Measurements from ENCODE around the gene PTPRN.

The PTPRN gene

DNA sequence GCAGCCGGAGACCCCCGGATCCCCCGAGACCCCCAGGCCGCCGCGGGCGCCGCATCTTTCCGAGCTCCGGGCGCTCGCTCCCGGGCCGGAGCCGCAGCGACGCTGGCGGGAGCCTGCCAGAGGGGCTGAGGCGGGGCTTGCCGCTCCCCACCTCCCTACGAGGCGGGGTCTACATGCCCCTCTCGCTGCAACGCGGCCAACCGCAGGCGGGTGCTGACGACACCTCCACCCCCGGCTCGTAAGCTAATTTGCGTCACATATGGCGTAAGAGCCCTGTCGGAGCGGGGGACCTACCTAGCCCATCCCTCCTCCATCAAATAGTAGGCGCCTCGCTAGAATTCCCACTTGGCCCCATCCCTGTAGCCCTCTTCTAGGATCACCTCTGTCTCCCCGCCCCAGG is at the start of gene PTPRN:
PTPRN (minus strand) TSS at position 124 of the 400 bp plus-strand sequence; CDS start at position 55, 69 bp downstream.
- peak; percentile 40 for DNase-seq (ENCODE audit: low read depth)
- H3K4me3 ChIP-seq (ENCODE audit: low read length): peak within 1 kb of the TSS; percentile 50

GRCh38 chr2:219358170-219359075 is 49.2 kb upstream of the PTPRN start:
- peak overlapping the region; percentile 15 for H3K4me3 ChIP-seq (ENCODE audit: low read length)
- DNase-seq (ENCODE audit: low read depth): no peak
- TF ChIP-seq, protein P1, sequence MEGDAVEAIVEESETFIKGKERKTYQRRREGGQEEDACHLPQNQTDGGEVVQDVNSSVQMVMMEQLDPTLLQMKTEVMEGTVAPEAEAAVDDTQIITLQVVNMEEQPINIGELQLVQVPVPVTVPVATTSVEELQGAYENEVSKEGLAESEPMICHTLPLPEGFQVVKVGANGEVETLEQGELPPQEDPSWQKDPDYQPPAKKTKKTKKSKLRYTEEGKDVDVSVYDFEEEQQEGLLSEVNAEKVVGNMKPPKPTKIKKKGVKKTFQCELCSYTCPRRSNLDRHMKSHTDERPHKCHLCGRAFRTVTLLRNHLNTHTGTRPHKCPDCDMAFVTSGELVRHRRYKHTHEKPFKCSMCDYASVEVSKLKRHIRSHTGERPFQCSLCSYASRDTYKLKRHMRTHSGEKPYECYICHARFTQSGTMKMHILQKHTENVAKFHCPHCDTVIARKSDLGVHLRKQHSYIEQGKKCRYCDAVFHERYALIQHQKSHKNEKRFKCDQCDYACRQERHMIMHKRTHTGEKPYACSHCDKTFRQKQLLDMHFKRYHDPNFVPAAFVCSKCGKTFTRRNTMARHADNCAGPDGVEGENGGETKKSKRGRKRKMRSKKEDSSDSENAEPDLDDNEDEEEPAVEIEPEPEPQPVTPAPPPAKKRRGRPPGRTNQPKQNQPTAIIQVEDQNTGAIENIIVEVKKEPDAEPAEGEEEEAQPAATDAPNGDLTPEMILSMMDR (conservative IDR thresholded peaks at IDR 0.05; ENCODE audit: low read length): no peak

More for the DNA sequence above, at the start of gene PTPRN:
- TF ChIP-seq, protein P1 (conservative IDR thresholded peaks at IDR 0.05; ENCODE audit: low read length): no peak

- no peak overlapping the region for H3K4me3 ChIP-seq (ENCODE audit: low read length)
- TF ChIP-seq, protein P1 (conservative IDR thresholded peaks at IDR 0.05; ENCODE audit: low read length): no peak
- no peak for DNase-seq (ENCODE audit: low read depth)
These were observed 47.6 kb upstream of the PTPRN start for GRCh38 chr2:219356834-219357233.

DNA sequence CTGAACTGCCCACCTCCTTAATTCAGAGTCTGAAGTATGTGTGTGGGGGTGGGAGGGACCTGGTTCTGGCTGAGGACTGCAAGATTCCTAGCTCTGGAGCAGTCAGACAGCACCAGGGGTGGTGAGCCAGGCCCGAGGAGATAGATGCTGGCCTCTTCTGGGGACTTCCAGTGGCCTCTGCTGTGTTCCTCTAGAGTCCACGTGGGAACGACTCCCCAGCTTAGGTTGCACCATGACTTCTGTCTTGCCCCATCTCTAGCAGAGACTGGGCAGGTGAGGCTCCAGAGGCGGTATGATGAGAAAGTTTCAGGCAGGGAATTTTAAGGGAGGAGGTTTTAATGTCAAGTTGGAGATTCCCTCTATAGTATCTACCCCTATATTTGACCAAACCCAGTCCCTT is 45.4 kb upstream of the PTPRN start:
- DNase-seq (ENCODE audit: low read depth): no peak
- TF ChIP-seq, protein P1 (conservative IDR thresholded peaks at IDR 0.05; ENCODE audit: low read length): no peak
- no peak overlapping the region for H3K4me3 ChIP-seq (ENCODE audit: low read length)

DNA sequence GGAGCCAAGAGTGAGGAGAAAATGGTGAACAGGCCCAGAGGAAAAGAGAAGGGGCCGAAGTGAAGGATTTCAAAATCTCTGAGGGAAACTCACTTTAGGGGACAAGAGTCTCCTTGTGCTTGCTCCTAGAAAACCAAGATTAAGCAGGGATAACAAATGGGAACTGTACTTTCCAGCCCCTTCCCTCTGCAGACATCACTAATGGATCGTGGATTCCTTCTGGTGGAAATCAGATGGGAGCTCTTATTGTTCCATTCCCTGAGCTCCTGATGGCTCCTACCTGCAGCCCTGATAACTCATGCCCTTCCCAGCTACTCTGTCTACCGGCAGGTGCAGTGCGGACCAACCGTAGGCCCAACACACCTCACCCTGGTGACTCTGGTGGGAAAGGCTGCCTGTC is 43.9 kb upstream of the PTPRN start:
- no peak for DNase-seq (ENCODE audit: low read depth)
- TF ChIP-seq, protein P1 (conservative IDR thresholded peaks at IDR 0.05; ENCODE audit: low read length): no peak
- no peak overlapping the region for H3K4me3 ChIP-seq (ENCODE audit: low read length)

- no peak overlapping the region for H3K4me3 ChIP-seq (ENCODE audit: low read length)
- TF ChIP-seq, protein P1 (conservative IDR thresholded peaks at IDR 0.05; ENCODE audit: low read length): peak; percentile 70
- peak; percentile 51 for DNase-seq (ENCODE audit: low read depth)
These were observed 43.3 kb upstream of the PTPRN start for GRCh38 chr2:219352448-219353023.

Data from AG10803 (cell line).